DMS53 treated with DMSO at 0.1 percent for 48 hours (cell line): ENCODE measurements around the gene GINS2.

ENCODE experiments used
- DNase-seq: peaks from one replicate; lab custom pipeline; 2025; ENCODE audit not compliant: unreplicated experiment; lab: John Stamatoyannopoulos, UW

The GINS2 gene

DNA sequence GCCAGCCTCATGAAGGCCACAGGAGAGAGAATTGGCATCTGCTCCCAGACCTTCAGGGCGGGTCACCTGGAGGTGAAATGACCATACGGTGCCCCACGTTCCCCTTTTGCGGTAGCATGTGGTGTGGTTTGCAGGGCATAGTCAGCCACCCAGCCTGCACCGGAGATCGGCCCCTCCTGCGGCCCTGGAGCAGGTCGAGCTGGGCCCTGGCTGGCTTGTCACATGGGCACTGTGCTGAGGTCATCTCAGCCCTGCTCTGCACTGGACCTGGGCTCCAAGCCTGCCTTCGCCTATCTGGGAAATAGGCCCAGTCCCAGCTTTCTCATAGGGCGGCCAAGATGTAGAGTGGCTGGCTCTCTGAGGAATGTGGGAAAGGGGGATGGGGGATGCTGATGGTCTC is 59.4 kb downstream of the GINS2 start:
- DNase-seq, result no peak

DNA sequence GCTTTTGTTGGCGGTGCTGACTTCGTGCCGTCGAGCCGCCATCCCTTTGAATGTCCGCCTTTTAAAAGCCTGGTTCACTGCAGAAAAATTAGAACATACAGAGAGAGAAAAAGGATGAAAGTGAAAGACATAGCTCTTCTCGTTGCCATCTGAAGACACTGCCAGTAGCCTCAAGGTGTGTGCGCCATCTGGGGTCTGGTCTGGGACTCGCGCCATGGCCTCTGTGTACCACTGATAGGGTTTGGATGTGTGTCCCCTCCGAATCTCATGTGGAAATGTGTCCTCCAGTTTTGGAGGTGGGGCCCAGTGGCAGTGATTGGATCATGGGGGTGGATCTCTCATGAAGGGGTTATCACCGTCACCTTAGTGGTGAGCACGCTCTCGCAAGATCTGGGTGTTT is 60.1 kb downstream of the GINS2 start:
- DNase-seq, result no peak

DNA sequence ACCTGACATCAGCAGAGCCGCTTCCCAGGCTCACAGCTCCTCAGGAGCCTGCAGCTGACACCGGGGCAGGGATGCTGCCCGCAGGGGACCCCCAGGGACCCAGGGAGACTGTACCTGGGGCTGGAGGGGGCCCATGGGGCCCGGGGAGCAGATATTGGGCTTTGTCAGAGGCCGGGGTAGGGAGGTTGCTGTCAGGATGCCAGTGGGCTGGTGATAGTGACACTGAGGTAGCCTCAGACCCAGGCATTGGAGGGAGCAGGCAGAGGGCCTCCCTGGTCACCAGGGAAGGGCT is 60.5 kb downstream of the GINS2 start:
- DNase-seq, result no peak

DNA sequence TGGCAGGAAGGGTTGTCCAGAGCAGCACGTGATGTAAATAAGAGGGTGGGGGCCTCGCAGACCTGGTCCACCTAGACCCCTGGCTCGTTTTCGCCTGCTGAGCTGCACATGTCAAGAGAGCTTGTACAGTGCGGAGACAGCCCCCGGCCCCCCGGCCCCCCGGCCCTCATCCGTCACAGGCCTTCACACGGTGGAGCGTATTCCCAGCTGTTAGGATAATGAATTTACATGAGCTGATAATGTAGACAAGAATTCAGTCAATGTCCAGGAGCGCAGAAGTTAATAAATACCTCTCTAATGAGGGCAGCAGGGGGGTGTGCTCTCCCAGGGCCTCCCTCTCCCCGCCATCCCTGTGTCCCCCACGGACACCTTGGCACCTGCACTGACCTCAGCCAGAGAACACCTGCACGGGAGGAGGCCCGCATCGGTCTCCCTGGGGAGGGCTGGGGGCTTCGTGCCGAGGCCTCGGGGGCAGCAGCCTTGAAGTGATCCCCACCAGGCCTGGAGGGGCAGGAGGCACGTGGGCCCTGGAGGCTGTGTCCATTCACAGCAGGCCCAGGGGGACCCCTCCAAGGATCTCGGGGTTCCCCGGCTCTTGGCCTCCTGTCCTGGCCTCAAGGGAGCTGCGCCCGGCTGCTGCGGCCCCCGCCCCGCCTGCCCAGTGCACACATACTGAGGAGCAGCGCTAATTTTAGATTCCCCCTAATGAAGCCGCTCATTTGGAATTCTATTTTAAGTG is 61.1 kb downstream of the GINS2 start:
- DNase-seq, result no peak

DNA sequence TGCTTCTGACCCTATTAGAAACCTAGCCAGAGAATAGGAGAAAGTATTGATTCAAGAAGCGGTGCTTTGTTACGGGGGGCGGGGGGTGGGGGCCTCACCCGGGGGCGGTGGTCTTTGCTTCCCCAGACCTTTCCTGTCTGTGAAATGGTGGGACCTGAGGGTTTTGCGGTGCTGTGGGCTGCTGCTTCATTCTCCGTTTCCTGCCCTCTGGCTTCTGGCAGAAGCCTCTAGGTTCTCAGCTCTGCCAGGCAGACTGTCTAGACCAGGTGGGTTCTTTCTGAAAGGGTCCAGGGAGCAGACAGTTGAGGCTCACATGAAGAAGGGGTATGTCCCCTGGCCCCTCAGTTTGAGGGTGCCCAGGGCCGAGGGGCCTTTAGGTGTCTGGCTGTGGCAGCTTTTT is 61.7 kb downstream of the GINS2 start:
- no peak for DNase-seq
